HG03139 (cell line): Measurements from ENCODE around the gene PKD1.
"Not testable (repeated sequence)": the region's sequence is repeated elsewhere in the genome, so short reads cannot be mapped to it uniquely, and the experiment has no call there.

Experiments
- ATAC-seq: cut with Tn5 transposase; IDR thresholded peaks from one replicate; pipeline ENCODE4 v1.9.1; 2021; ENCODE audit not compliant: unreplicated experiment

The PKD1 gene

DNA sequence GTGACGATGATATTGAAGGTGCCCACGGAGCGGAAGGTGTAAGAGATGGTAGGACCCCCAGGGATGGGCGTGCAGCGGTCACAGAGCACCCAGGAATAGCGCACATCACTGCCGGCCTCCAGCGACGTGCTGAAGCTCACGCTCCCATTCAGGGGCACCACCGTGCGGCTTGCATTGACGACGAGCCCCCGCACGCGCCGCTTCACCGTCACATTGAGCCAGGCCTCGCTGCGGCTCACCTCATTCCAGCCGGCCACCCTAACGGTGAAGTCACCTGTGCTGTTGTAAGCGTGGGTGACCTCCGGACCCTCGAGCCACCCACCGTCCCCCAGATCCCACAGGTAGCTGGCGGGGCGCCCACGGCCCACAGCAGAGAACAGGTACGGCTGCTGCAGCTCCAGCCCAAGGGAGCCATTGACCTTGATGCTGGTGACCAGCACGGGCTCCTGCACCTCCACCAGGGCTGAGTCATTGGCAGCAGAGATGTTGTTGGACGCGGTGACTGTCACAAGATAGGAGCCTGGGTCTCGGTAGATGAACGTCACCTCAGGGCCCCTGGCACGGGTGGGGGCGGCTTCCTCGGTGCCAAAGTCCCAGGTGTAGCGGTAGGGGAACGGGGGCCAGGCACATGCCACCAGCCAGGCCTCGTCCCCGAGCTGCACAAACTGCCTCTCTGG, 25.2 kb downstream of the PKD1 start:
- ATAC-seq, result not testable (repeated sequence)

- ATAC-seq, result not testable (repeated sequence)
Observed at GRCh38 chr16:2109872-2110271, 25.8 kb downstream of the PKD1 start.

DNA sequence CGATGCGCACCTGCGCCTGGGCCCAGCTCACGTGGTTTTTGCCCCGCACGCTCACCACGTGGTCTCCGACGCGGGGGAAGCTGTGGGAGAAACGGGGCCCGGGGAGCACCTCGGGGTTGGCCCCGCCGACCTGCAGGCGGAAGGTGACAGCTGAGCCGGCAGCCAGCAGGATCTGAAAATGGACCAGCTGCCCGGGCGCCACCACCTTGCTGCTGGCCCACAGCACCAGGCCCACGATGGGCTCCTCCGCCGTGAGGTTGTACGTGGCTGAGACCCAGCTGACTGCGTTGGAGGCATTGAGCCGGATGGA, 26.5 kb downstream of the PKD1 start:
- not testable (repeated sequence) for ATAC-seq

- not testable (repeated sequence) for ATAC-seq
Observed at GRCh38 chr16:2108446-2109270, 27.0 kb downstream of the PKD1 start.

GRCh38 chr16:2107791-2108125, 27.9 kb downstream of the PKD1 start:
- ATAC-seq, result not testable (repeated sequence)

DNA sequence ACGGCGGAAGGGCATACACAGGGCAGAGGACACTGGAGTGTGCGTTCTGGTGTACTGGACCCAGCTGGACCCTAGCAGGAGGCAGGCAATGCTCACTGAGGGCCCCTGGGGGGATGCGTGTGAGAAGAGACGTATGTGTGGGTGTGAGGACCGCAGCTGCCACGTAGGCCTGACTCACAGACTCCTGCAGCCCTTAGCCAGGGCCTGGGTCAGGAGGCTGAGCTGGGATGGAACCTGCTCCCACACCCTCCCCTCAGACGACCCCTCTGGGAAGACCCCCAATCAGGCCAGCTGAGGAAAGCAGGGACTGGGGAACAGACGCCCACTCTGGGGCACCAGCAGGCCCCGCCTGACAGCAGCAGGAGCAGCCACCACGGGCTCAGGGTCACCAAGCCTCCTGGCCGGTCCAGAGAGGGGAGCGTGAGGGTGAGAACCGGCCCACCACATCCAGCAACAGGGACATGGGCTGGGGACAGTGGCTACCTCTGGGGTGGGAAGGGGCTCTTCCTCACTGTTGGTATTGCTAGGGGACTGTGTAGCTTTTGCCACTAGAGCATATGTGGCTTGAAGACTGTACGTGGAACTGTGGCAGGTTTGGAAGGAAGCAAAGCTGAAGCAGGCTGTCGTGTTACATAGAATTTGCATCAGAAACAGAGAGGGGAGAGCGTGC, 28.4 kb downstream of the PKD1 start:
- not testable (repeated sequence) for ATAC-seq

GRCh38 chr16:2106211-2106610, 29.5 kb downstream of the PKD1 start:
- ATAC-seq, result not testable (repeated sequence)

GRCh38 chr16:2105769-2106168, 29.9 kb downstream of the PKD1 start:
- not testable (repeated sequence) for ATAC-seq

DNA sequence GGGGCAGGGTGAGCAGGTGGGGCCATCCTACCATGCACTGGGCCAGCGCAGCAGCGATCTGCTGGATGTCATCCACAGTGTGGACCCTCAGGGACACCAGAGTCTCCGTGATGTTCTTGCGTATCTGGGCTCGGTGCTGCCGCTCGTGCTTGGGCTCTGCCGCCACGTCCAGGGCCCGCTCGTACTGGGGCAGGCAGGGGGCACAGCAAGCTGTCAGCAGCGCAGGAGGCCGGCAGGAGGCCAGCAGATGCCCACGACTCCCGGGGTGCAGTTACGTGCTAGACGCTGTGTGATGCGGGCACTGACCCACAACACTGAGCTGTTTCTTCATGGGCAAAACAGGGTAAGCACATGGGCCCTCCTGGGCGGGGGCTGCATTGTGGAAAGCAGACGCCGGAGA, 30.4 kb downstream of the PKD1 start:
- not testable (repeated sequence) for ATAC-seq

GRCh38 chr16:2104464-2104863, 31.2 kb downstream of the PKD1 start:
- ATAC-seq, result not testable (repeated sequence)

- no peak for ATAC-seq
Observed at GRCh38 chr16:2102471-2102870, 33.2 kb downstream of the PKD1 start.

GRCh38 chr16:2101581-2101980, 34.1 kb downstream of the PKD1 start:
- ATAC-seq, result not testable (repeated sequence)

- not testable (repeated sequence) for ATAC-seq
Observed at GRCh38 chr16:2097689-2098088, 38.0 kb downstream of the PKD1 start.

DNA sequence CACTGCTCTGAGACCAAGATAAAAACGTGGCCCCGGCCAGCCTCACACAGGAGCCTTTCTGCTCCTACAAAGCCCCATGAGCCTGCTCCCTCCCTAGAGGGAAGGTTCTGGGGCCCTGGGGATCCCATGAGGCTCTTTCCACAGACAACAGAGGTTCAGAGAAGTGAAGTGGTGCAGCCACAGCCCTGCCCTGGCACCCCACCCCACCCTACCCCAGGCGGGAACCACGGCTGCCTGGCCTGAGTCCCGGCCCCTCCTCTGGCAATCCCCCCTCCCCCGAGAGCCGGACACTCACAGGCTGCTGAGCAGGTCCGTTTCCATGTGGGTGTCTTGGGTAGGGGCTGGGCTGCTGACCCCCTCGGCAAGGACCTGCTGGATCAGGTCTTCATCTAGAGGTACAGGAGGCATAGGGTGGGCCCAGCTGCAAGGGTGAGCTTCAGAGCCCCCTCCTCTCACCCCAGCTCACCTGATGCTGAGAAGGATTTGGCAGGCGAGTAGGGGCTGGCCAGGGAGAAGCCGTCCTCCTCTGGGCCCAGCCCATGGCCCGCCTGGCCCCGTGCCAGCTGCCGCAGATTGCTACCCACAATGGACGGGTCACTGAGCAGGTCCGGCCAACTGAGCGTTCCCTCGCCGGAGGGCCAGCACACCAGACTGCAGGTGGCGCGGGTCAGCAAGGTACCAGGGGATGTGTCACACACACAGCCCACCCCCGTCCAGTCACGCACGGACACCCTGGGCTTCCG, 38.7 kb downstream of the PKD1 start:
- ATAC-seq, result no peak

- no peak for ATAC-seq
Observed at GRCh38 chr16:2095918-2096582, 39.6 kb downstream of the PKD1 start.

DNA sequence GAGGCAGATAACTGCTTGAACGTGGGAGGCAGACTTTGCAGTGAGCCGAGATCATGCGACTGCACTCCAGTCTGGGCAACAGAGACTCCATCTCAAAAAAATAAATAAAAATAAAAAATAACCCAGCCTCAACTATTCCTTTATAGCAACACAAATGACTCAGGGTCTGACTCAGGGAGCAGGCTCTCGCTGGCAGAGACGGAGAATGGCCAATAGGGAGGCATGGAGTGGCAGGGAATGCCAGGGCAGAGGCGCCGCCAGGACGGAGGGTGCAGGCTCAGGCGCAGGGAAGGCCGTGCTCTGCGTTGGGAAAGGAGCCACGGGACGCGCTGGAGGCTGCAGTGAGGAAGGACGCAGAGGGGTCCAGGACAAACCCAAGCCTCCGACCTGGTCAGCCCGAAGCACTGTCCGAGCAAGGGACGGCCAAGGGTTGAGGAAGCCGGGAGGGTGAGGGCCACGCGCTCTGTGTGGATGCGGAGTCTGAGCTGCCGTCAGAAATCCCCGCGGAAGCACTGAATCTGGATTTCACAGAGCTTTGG, 40.3 kb downstream of the PKD1 start:
- no peak for ATAC-seq

- no peak for ATAC-seq
Observed at GRCh38 chr16:2093793-2094192, 41.9 kb downstream of the PKD1 start.

DNA sequence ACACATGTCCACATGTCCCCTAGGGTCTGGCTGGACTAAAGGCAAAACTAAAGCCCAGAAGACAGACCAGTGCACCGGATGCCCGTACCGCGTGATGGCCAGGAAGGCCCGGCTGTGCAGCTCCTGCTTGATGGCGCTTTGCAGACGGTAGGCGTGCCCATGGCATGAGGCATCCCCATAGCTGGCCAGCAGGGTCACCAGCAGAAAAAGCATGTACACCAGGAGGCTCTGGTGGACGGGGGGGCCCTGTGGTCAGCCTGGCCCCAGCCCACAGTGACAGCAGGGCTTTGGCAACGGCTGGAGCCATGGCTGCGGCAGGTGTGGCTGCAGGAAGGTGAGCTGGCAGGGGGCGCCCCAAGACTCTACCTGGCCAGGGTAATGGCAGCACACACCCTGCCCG, 42.8 kb downstream of the PKD1 start:
- ATAC-seq, result no peak

- no peak for ATAC-seq
Observed at GRCh38 chr16:2092256-2092620, 43.5 kb downstream of the PKD1 start.

DNA sequence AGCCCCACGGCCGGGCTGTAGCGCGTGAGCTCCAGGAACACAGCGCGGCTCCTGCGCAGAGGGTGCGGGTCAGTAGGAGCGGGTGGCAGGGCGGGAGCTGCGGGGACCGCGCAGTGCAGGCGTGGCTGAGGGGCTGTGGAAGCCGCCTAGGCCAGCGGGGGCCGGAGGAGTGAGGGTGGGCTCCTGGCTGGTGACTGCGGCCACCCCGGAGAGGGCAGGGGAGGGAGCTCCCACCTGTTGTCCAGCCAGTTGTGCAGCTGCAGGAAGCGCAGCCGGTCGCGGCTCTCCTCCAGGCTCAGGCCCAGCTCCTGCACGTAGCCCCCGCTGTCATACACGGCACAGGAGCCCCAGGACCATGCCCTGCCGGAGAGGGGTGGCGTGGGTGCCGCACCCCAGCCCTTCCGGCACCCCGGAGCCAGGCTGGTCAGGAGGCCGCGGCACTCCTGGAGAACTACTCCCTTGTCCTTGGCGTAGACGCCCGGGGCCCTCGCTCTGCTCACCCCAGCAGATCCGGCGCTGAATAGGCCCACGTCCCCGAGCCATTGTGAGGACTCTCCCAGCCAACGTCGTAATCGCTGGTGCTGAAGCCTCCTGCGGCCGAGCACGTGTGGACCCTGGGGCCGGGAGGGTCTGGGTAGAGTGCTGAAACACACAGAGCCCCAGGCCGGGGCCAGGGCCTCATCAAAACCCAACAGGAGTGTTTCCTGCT, 44.0 kb downstream of the PKD1 start:
- no peak for ATAC-seq
